HG02798 (cell line): Measurements from ENCODE around the gene RFC3.

Experiments
- ATAC-seq: cut with Tn5 transposase; IDR thresholded peaks from one replicate; pipeline ENCODE4 v1.9.1; 2021; ENCODE audit warnings: mild to moderate bottlenecking; ENCODE audit not compliant: unreplicated experiment, poor library complexity

Gene RFC3

GRCh38 chr13:33863188-33863789 lies 45.3 kb downstream of the RFC3 start:
- no peak for ATAC-seq

DNA sequence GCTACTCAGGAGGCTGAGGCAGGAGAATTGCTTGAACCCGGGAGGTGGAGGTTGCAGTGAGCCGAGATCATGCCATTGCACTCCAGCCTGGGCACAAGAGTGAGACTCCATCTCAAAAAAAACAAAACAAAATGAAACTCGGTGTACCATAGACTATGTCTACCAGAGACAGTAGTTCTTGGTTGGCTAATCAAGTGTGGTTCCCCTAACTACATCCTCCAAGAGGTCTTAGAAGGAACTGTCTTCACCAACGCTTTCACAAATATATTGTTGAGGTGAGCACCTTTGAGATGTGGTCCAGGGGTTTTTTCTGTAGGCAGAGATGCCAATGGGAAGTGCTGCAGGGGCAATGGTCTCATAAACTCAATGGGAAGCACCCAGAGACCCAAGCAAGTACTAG lies 48.0 kb downstream of the RFC3 start:
- ATAC-seq: peak; percentile 42

- no peak for ATAC-seq
Observed at GRCh38 chr13:33867472-33867871, 49.5 kb downstream of the RFC3 start.

DNA sequence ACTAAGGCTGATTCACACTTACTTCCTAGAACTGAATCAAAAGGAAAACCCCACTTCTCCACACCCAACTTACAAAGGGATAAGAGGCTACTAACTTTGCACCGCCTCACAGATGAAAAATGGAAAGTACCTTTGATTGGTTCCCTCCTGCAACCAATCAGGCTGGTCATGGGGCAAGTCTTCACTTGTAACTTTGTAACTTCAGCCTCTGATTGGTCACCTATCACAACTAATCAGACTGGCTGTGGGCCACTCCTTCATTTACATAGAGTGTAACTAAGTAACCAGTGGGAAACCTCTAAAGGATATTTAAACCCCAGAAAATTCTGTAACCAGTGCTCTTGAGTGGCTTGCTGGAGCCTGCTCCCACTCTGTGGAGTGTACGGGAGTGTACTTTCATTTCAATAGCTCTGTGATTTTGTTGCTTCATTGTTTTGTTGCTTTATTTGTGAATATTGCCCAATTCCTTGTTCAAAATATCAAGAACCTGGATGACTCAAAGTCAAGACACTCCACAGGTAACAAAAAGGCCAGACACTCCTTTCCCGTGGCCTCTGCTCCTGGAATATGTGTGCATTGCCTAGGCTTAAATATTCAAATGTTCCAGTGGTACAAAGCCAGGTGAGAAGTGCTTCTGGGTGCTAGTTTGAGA lies 50.5 kb downstream of the RFC3 start:
- ATAC-seq: no peak

GRCh38 chr13:33869005-33869404 lies 51.1 kb downstream of the RFC3 start:
- no peak for ATAC-seq

DNA sequence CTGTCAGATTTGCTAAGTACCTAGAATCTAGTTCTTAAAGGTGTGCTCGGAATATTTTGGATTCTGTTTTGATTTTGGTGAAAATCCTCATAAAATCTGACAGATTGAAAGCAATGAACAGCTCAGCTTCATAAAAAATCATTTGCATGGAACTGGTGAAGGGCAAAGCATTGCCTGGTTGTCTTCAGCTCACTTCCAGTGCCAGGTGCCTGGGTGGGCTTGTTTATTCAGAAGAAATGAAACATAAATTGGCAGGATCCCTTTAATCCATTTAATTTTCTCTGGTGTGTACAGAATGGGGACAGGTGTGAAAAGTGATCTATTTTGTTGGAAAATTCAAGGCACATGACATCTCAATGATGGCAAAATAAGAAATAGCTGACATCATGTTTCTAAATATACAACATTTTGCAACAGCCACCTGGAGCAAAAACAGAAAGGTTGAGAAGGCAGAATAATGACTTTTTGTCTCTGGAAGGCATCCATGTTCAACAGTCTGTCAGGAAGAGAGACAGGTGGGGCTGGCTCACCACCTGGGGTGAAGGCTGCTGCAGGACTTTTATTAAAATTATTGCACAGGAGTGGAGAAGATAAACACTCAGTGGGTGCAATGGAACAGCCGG lies 52.2 kb downstream of the RFC3 start:
- ATAC-seq: no peak

DNA sequence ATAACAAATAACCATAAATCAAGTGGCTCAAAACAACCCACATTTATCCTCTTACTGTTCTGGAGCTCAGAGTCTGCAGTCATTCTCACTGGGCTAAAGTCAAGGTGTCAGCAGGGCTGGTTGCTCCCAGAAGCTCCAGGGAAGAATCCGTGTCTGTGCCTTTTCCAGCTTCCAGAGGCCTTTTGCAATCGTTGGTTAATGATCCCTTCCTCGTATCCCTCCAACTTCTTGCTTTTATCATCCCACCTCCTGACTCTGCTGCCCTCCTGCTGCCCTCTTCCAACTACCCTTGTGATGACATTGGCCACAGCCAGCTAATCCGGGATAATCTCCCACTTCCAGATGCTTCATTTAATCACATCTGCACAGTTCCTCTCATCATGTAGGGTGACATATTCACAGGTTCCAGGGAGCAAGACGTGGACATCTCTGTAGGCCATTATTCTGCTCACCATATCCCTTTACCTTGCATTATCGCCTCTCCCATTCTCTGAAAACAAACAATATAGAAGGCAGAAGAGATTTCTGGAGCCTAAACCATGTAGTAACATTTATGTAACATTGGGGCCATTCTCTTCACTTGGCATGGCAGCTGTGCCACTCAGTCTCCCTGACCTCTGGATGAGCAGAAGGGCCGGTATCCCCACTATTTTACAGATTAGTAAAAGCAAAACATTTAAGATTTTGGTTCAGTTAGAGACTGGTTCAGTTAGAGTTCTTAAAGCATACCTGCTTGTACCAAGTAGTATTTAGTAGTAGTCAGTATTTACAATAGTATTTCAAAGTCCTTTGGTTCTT lies 53.5 kb downstream of the RFC3 start:
- no peak for ATAC-seq

DNA sequence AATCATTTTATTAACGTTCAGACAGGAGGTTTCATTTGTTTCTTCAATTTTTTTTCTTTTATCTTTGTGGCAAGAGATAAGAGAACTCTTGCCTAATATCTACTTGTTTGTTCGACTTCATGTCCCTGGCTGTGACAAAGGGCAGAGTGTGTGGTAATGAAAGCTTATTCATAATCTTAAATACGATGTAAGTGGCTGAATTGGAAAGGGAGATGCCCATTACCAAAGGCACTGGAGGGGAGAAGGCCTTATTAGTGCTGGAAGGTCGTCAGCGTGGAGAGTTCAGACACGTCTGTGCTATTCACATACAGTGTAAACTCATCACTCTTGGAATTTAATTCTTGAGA lies 54.0 kb downstream of the RFC3 start:
- no peak for ATAC-seq

DNA sequence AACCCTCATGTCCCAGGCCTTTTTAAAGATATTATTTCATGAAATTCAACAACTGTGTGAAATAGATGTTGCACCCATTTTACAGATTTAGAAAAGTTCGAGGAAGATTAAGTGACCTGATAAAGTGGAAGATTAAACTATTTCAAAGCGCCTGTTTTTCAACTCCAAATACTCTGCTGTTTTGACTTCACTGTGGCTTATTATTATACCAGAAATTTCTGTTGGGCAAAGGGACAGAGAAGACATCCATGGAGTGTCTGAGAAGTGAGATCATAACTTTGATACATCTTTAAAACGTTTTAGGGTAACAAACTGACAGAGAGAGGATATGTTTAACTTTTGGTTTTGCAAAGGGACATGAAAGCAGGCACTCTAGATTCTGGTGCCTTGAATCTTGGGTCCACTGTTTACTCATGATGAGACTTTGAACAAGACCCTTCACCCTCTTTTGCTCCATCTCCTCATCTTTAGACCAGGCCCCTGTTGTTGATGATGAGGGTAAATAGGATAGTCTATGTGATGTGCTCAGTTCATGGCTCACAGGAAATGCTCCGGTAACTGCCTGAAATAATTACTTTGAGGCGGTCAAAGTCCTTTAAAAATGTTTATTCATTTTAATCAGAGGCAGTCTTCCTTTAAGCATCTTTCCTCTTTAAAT lies 55.4 kb downstream of the RFC3 start:
- ATAC-seq: no peak

DNA sequence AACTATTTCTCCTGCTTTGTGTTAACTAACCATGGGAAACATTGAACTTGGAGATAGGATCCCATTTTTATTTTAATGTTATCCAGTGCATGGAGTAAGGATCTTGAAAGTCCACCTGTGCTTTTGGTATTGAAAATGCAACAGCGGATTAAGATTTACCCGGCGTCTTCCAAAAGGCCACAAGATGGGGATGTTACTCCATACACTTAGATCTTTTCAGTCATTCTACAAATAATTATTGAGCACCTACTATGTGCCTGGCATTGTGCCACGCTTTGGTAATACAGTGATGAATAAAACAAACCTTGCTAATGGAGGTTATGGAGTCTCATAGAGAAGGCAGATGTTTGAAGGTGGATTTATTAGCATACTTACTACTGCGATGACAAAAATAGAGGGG lies 56.9 kb downstream of the RFC3 start:
- ATAC-seq: no peak

DNA sequence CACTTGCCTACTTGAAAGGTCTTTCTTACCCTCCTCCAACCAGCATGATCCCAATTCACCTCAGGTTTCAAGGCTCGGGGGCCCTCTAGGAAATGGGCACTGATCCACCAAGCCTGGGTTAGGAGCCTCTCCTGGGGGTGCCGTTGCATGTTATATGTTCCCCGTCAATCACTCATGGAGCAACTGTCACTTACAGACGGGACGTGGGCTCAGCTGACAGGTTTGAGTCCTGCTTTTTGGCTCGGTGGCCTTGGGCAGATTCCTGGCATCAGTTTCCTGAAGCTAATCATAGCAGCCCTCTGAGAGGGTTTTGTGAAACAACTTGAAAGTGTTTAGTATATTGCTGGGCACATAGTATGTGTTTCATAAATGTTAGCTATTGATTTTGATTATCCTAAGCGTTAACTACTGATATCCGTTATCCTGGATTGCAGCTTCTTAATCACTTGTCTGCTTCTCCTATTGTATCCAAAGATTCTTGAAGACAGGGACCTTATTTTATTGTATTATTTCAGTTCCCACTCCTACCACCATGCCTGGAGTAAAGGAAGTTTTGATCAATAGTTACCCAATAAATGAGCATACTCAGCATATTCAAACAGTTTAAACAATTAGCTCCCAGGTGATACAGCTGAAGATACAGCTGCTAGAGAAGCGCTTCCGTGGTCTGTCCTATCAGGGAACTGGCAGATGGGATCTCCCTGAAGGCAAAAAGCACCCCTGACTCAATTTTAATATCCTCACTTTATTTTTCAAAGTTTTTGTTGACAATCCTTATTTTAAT lies 57.9 kb downstream of the RFC3 start:
- no peak for ATAC-seq

DNA sequence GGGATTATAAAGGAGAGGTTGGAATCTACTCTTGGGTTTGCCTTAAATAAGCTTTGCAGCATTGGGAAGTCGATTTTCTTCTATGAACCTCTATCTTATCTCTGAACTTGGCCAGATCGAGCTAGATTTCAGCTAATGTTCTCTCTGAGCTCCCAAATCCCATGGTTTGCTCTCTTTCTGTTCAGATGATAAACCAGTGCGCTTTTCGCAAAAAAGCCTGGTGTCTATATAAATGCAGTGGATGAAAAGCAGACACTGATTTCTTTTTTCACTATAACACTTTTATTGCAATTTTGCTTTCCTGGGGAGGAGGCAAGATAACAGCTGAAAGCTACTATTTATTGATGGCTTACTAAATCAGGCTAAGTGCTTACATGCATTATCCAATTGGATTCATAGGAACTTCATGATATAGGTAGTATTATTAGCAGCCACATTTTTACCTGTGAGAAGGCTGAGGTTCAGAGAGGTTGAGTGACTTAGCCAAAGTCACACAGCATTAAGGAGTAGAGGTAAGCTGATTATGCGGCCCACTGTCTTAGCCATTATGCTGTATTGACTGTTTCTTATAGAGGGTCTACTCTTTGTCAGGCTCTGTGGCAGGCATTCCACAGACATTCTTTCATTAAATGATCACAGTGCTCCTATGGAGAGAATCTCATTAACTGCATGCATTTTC lies 58.9 kb downstream of the RFC3 start:
- no peak for ATAC-seq

GRCh38 chr13:33879118-33879517 lies 61.2 kb downstream of the RFC3 start:
- ATAC-seq: no peak

- ATAC-seq: no peak
Observed at GRCh38 chr13:33882804-33883203, 64.9 kb downstream of the RFC3 start.

- no peak for ATAC-seq
Observed at GRCh38 chr13:33884531-33885220, 66.7 kb downstream of the RFC3 start.
